ENCODE results near the gene LPXN.

Gene LPXN

GRCh38 chr11:58511636-58512035 lies 64.0 kb downstream of the LPXN start:
- DNase-seq: no peak

DNA sequence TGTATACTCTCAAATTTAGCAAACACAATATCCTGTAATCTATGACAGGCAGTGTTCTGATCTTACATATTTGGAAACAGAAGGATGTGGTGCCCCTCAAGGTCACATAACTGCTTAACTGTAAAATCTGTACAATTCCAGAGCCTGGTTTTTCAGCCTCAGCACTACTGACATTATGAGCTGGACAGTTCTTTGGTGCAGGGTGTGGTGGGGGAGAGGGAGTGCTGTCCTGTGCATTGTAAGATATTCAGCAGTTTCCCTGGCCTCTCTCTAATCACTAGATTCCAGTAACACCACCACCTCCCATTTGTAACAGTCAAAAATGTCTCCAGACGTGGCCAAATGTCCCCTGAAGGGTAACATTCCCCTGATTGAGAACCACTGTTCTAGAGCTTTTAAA lies 65.9 kb downstream of the LPXN start:
- DNase-seq: no peak

DNA sequence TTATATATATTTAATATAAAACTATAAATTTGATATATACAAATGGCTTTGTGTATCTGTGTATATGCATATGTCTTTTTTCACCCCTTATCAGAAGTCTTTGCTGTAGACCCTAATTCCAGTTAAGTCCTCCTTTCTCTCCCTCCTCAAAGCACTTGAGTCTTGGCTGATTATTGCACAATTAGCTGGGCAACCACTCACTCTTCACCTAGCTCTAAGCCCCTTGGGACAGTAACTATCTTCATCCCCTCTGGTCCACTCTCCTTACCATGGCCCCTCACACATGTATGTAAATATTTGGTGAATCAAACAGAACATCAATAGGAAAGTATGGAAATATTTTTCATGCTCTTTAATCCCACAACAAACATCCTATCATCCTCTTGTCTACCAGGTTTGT lies 66.8 kb downstream of the LPXN start:
- DNase-seq: no peak

GRCh38 chr11:58508005-58508404 lies 67.7 kb downstream of the LPXN start, which contains the start of gene OR5B21:
OR5B21 (minus strand) TSS chr11:58508105; CDS start chr11:58508105, 0 bp downstream.
- no peak for DNase-seq

GRCh38 chr11:58507355-58507754 lies 68.3 kb downstream of the LPXN start:
- DNase-seq: no peak

DNA sequence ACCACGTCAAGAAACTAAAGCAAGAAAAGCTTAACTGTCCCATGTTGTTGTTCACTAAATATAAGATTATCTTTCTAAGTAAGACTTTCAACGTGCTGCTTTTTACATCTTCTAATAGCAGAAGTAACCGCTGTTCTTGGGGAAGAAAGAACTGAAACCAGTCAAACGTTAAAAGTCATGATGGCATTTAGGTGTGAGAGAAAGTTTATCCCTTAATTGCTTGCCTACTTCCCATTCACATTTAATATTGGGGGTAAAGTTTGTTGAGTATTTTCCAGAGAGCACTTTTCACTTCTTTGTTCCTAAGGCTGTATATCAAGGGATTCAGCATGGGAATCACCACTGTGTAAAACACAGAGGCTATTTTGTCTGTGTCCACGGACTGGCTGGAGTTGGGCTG lies 68.7 kb downstream of the LPXN start:
- DNase-seq: no peak

- no peak for DNase-seq
Measured at GRCh38 chr11:58505849-58506248, 69.8 kb downstream of the LPXN start.

GRCh38 chr11:58504232-58504631 lies 71.4 kb downstream of the LPXN start:
- no peak for DNase-seq

GRCh38 chr11:58503361-58503856 lies 72.2 kb downstream of the LPXN start:
- peak; percentile 23 for DNase-seq

DNA sequence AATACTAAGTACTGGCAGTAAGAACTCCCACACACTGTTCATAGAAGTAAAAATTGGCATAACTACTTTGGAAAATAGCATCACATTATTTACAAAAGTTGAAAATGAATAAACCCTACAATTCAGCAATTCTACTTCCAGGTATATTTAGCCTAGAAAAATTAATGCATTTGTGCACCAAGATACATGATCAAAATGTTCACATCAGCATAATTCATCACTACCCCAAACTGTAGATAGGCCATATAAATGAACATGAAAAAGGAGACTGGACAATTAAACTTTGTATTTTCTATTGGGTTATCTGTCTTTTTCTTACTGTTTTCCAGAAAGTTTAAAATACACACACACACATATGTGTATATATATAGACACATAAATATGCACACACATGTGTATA lies 73.7 kb downstream of the LPXN start:
- DNase-seq: no peak

DNA sequence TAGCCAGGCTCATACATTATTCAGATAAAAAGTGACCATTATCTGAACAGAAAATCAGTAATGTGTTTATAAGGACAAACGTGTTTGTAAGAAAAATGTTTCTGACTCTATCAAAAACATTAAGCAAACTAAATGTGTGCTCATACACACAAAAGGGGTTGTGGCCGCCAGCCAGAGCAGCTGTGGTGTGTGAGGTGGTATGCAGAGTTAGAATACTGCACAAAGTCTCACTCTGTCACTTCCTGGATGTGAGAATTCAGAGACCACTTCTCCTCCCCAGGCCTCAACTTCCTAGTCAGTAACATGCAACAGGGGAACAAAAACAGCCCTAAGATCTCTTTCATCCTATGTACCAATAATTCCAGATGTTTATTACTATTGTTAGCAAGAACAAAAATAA lies 77.2 kb downstream of the LPXN start:
- peak; percentile 6 for DNase-seq

GRCh38 chr11:58497951-58498350 lies 77.7 kb downstream of the LPXN start:
- no peak for DNase-seq

DNA sequence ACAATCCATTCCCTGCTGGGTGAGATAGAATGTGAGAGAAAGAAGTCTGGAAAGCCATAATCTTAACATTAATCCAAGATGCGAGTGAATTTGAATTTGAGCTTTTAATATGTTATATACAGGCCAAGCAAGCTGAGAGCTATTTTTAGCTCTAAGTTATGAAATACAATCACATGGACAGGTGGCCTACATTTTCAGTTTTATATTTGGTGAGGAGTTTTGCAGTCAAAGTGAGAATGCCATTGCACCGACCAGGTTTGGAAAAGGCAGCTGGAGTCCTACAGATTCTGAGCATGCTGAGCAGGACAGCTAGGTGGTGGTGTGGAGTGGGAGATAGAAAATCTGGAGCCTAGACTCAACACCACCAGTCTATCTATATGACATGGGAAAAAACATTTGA lies 79.8 kb downstream of the LPXN start:
- DNase-seq: no peak

DNA sequence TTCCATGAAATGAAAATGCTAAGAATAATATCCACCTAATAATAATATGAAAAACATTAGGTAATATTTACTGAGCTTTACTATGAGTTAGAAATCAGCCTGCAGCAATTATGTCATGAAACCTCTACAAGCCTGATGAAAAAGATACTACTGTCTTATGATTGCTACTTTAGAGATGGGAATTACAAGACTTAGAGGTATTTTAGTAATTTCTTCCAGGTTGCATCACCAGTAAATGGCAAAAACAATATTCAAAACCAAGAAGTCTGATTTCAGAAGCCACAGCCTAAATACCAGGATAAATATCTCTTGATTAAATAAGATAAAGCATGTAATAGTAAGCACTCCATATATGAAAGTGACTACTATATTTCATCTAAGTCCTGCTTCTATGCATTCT lies 81.6 kb downstream of the LPXN start:
- DNase-seq: peak; percentile 61

DNA sequence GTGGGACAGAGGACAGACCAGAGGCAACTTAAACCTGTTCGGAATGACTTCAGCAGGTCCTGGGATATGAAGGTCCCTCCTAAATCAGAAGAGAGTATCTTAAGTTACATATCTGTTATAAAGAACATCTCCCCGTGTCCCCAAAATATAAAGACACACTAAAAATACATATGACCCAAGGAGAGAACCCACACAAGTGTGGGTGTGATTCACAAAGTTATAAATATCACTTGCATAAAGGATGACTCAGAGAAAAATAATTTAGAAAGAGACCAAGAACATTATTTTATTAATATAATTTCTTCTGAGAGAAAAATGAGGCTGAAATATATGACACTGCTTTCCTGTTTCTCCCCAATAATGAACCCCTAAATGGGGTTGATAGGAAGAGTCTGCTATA lies 82.0 kb downstream of the LPXN start:
- DNase-seq: peak; percentile 22

GRCh38 chr11:58490827-58491226 lies 84.8 kb downstream of the LPXN start:
- DNase-seq: no peak

DNA sequence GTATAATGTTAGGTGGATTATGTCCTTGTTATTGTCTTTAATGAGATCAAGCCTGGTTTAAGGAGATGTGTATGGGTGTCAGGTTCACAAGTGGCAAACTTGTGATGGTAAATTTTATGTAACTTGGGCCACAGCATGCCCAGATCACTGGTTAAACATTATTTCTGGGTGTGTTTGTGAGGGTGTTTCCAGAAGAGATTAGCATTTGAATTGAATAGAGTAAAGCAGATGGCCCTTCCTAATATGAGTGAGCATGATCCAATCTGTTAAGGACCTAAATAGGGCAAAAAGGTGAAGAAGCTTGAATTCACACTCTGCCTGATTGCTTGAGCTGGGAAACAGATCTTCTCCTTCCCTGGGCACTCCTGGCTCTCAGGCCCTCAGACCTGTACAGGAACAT lies 88.5 kb downstream of the LPXN start:
- DNase-seq: no peak

- no peak for DNase-seq
Measured at GRCh38 chr11:58485961-58486360, 89.7 kb downstream of the LPXN start.

All from fibroblast of upper back skin (primary cell).